IPS DF 4.7 (cell line): Measurements from ENCODE around the gene FBXL17.

Experiments used
- DNase-seq: peaks from one replicate; pipeline ENCODE4 v3.0.0-alpha.2; 2013; ENCODE audit warnings: low spot score; ENCODE audit errors: extremely low read depth

Gene FBXL17

GRCh38 chr5:107868650-107869409, 513.1 kb downstream of the FBXL17 start:
- DNase-seq = no peak

GRCh38 chr5:107867266-107867665, 514.6 kb downstream of the FBXL17 start:
- DNase-seq = no peak

- no peak for DNase-seq
These were observed 517.1 kb downstream of the FBXL17 start for GRCh38 chr5:107864793-107865192.

GRCh38 chr5:107863125-107863524, 518.8 kb downstream of the FBXL17 start:
- no peak for DNase-seq

GRCh38 chr5:107861565-107861964, 520.3 kb downstream of the FBXL17 start:
- no peak for DNase-seq

GRCh38 chr5:107860044-107860443, 521.9 kb downstream of the FBXL17 start:
- no peak for DNase-seq

- DNase-seq = no peak
These were observed 523.1 kb downstream of the FBXL17 start for GRCh38 chr5:107858788-107859187.

GRCh38 chr5:107858324-107858723, 523.6 kb downstream of the FBXL17 start:
- no peak for DNase-seq

GRCh38 chr5:107857785-107858184, 524.1 kb downstream of the FBXL17 start:
- DNase-seq = no peak

- DNase-seq = no peak
These were observed 526.7 kb downstream of the FBXL17 start for GRCh38 chr5:107855171-107855570.

- no peak for DNase-seq
These were observed 528.2 kb downstream of the FBXL17 start for GRCh38 chr5:107853696-107854095.

GRCh38 chr5:107853031-107853430, 528.9 kb downstream of the FBXL17 start:
- DNase-seq = no peak

GRCh38 chr5:107849118-107849517, 532.8 kb downstream of the FBXL17 start:
- no peak for DNase-seq

- no peak for DNase-seq
These were observed 541.3 kb downstream of the FBXL17 start for GRCh38 chr5:107840592-107840991.

GRCh38 chr5:107840161-107840560, 541.7 kb downstream of the FBXL17 start:
- DNase-seq = no peak

- no peak for DNase-seq
These were observed 546.8 kb downstream of the FBXL17 start for GRCh38 chr5:107835096-107835495.

- no peak for DNase-seq
These were observed 549.2 kb downstream of the FBXL17 start for GRCh38 chr5:107832746-107833145.

- no peak for DNase-seq
These were observed 550.1 kb downstream of the FBXL17 start for GRCh38 chr5:107831612-107832395.

GRCh38 chr5:107830750-107831149, 551.1 kb downstream of the FBXL17 start:
- no peak for DNase-seq

GRCh38 chr5:107826311-107827000, 555.4 kb downstream of the FBXL17 start:
- peak; percentile 64 for DNase-seq

GRCh38 chr5:107824821-107825220, 557.1 kb downstream of the FBXL17 start:
- no peak for DNase-seq

GRCh38 chr5:107821288-107821687, 560.6 kb downstream of the FBXL17 start:
- no peak for DNase-seq
